Effector memory CD4-positive, alpha-beta T cell (primary cell): ENCODE results near the gene ZNHIT1.

ENCODE experiments used
- DNase-seq, 3 donors: peaks; one replicate each; pipeline ENCODE4 v3.0.0-alpha.2; 2020
- H3K27ac ChIP-seq: 2 replicates; pipeline ENCODE4 v1.7.0; 2013; ENCODE audit warnings: mild to moderate bottlenecking, low read length, moderate library complexity; ENCODE audit not compliant: insufficient read depth, poor library complexity, severe bottlenecking
- H3K27me3 ChIP-seq: replicated peaks from 2 replicates; pipeline ENCODE4 v1.7.0; 2013; ENCODE audit warnings: mild to moderate bottlenecking, low read length; ENCODE audit not compliant: insufficient read depth, control insufficient read depth, poor library complexity, severe bottlenecking
- H3K36me3 ChIP-seq: 2 replicates; pipeline ENCODE4 v1.7.0; 2013; ENCODE audit warnings: mild to moderate bottlenecking, low read length, moderate library complexity; ENCODE audit not compliant: control insufficient read depth, insufficient read depth
- H3K4me1 ChIP-seq: 2 replicates; pipeline ENCODE4 v1.7.0; 2013; ENCODE audit warnings: low read length, mild to moderate bottlenecking; ENCODE audit not compliant: control insufficient read depth, insufficient read depth, poor library complexity, severe bottlenecking
- H3K4me3 ChIP-seq: 2 replicates; pipeline ENCODE4 v1.7.0; 2013; ENCODE audit warnings: low read length, low read depth, mild to moderate bottlenecking; ENCODE audit not compliant: insufficient read depth, poor library complexity, severe bottlenecking
- H3K9me3 ChIP-seq: 2 replicates; pipeline ENCODE4 v1.7.0; 2013; ENCODE audit warnings: mild to moderate bottlenecking, low read length, moderate library complexity; ENCODE audit not compliant: control insufficient read depth

The ZNHIT1 gene

GRCh38 chr7:101240226-101241014, 22.5 kb downstream of the ZNHIT1 start:
- H3K4me1 ChIP-seq: peaks cover 11% of the 10 kb centered on the region
- H3K27me3 ChIP-seq: no peaks in the 10 kb centered on the region
- no peak overlapping the region for H3K27ac ChIP-seq
- peaks cover 38% of the 10 kb centered on the region for H3K36me3 ChIP-seq
- DNase-seq: no peak
- H3K9me3 ChIP-seq: no peaks in the 10 kb centered on the region
- no peak overlapping the region for H3K4me3 ChIP-seq

- no peak overlapping the region for H3K4me3 ChIP-seq
- no peaks in the 10 kb centered on the region for H3K9me3 ChIP-seq
- H3K27ac ChIP-seq: no peak overlapping the region
- peaks cover 38% of the 10 kb centered on the region for H3K36me3 ChIP-seq
- no peak for DNase-seq
- peaks cover 13% of the 10 kb centered on the region for H3K4me1 ChIP-seq
- H3K27me3 ChIP-seq: no peaks in the 10 kb centered on the region
Observed at GRCh38 chr7:101241015-101241363, 23.0 kb downstream of the ZNHIT1 start.

- H3K36me3 ChIP-seq: peaks cover 38% of the 10 kb centered on the region
- no peak overlapping the region for H3K27ac ChIP-seq
- H3K4me1 ChIP-seq: peaks cover 13% of the 10 kb centered on the region
- no peaks in the 10 kb centered on the region for H3K9me3 ChIP-seq
- no peak overlapping the region for H3K4me3 ChIP-seq
- DNase-seq: no peak
- H3K27me3 ChIP-seq: no peaks in the 10 kb centered on the region
Observed at GRCh38 chr7:101241443-101242349, 23.7 kb downstream of the ZNHIT1 start.

GRCh38 chr7:101243646-101244374, 25.8 kb downstream of the ZNHIT1 start:
- peaks cover 13% of the 10 kb centered on the region for H3K4me1 ChIP-seq
- H3K9me3 ChIP-seq: no peaks in the 10 kb centered on the region
- H3K36me3 ChIP-seq: peaks cover 22% of the 10 kb centered on the region
- peak overlapping the region; percentile 74 for H3K4me3 ChIP-seq
- DNase-seq: no peak
- peak overlapping the region; percentile 80 for H3K27ac ChIP-seq
- no peaks in the 10 kb centered on the region for H3K27me3 ChIP-seq

GRCh38 chr7:101244375-101245146, 26.6 kb downstream of the ZNHIT1 start, which contains the start of gene FIS1:
FIS1 (minus strand) TSS chr7:101245081; CDS start chr7:101245004, 77 bp downstream.
- Histone ChIP-seq H3K4me3 (peak within 1 kb of the TSS; percentile 74), H3K27ac (peak within 1 kb of the TSS; percentile 80), H3K4me1 (peaks cover 13% of the 10 kb centered on the region), H3K36me3 (peaks cover 15% of the 10 kb centered on the region), H3K27me3 (no peaks in the 10 kb centered on the region), H3K9me3 (no peaks in the 10 kb centered on the region)
- peak; percentile 78 to 88 (median 88) for DNase-seq

GRCh38 chr7:101245147-101245668, 27.2 kb downstream of the ZNHIT1 start:
- peaks cover 13% of the 10 kb centered on the region for H3K4me1 ChIP-seq
- peak overlapping the region; percentile 80 for H3K27ac ChIP-seq
- peaks cover 9% of the 10 kb centered on the region for H3K36me3 ChIP-seq

GRCh38 chr7:101248276-101248675, 30.3 kb downstream of the ZNHIT1 start:
- H3K27ac ChIP-seq: no peak overlapping the region
- H3K4me1 ChIP-seq: peaks cover 26% of the 10 kb centered on the region
- H3K4me3 ChIP-seq: no peak overlapping the region
- no peaks in the 10 kb centered on the region for H3K27me3 ChIP-seq
- H3K36me3 ChIP-seq: no peaks in the 10 kb centered on the region
- no peak for DNase-seq
- H3K9me3 ChIP-seq: no peaks in the 10 kb centered on the region

More at GRCh38 chr7:101245147-101245668, 27.2 kb downstream of the ZNHIT1 start:
- DNase-seq: no peak
- Histone ChIP-seq H3K4me3 (peak overlapping the region; percentile 74), H3K27me3 (no peaks in the 10 kb centered on the region), H3K9me3 (no peaks in the 10 kb centered on the region)

- DNase-seq: no peak
- H3K36me3 ChIP-seq: no peaks in the 10 kb centered on the region
- H3K27ac ChIP-seq: no peak overlapping the region
- no peaks in the 10 kb centered on the region for H3K27me3 ChIP-seq
- H3K4me1 ChIP-seq: peaks cover 16% of the 10 kb centered on the region
- no peak overlapping the region for H3K4me3 ChIP-seq
- H3K9me3 ChIP-seq: no peaks in the 10 kb centered on the region
Observed at GRCh38 chr7:101250324-101250723, 32.4 kb downstream of the ZNHIT1 start.
